NCI-H128 (cell line): ENCODE measurements around the gene ZNF668.
A peak's percentile ranks its signal among the peaks of the same experiment; 100 is the strongest.
"Not testable (repeated sequence)": the region's sequence is repeated elsewhere in the genome, so short reads cannot be mapped to it uniquely, and the experiment has no call there.

Experiments used
- DNase-seq: peaks from one replicate; lab custom pipeline; 2025; ENCODE audit not compliant: unreplicated experiment; lab: John Stamatoyannopoulos, UW

Gene ZNF668

GRCh38 chr16:31061126-31061812 is 12.8 kb downstream of the ZNF668 start:
- no peak for DNase-seq

- no peak for DNase-seq
Measured at GRCh38 chr16:31055613-31056012, 18.4 kb downstream of the ZNF668 start.

- DNase-seq = no peak
Measured at GRCh38 chr16:31052114-31052513, 21.9 kb downstream of the ZNF668 start.

GRCh38 chr16:31050280-31051030 is 23.6 kb downstream of the ZNF668 start:
- no peak for DNase-seq

GRCh38 chr16:31043898-31044481 is 30.1 kb downstream of the ZNF668 start:
- no peak for DNase-seq

- no peak for DNase-seq
Measured at GRCh38 chr16:31043352-31043751, 30.7 kb downstream of the ZNF668 start.

- DNase-seq = no peak
Measured at GRCh38 chr16:31042866-31043265, 31.2 kb downstream of the ZNF668 start.

- no peak for DNase-seq
Measured at GRCh38 chr16:31038993-31039392, 35.0 kb downstream of the ZNF668 start.

- no peak for DNase-seq
Measured at GRCh38 chr16:31036691-31037090, 37.3 kb downstream of the ZNF668 start.

- DNase-seq = peak; percentile 44
Measured at GRCh38 chr16:31033709-31034492, 40.1 kb downstream of the ZNF668 start.

- peak; percentile 83 for DNase-seq
Measured at GRCh38 chr16:31032736-31033708, 41.0 kb downstream of the ZNF668 start, which contains the start of gene STX4. Gene STX4, plus strand, starts transcription at chr16:31033558. Its CDS starts 248 bp downstream, at chr16:31033806.

GRCh38 chr16:31031276-31031675 is 42.8 kb downstream of the ZNF668 start:
- DNase-seq = no peak

GRCh38 chr16:31029272-31029671 is 44.8 kb downstream of the ZNF668 start:
- DNase-seq = no peak

GRCh38 chr16:31025339-31025738 is 48.7 kb downstream of the ZNF668 start:
- DNase-seq = no peak

GRCh38 chr16:31023627-31024226 is 50.3 kb downstream of the ZNF668 start:
- no peak for DNase-seq

GRCh38 chr16:31023252-31023602 is 50.8 kb downstream of the ZNF668 start:
- no peak for DNase-seq

- DNase-seq = no peak
Measured at GRCh38 chr16:31022544-31023251, 51.3 kb downstream of the ZNF668 start.

GRCh38 chr16:31020536-31020935 is 53.5 kb downstream of the ZNF668 start:
- no peak for DNase-seq

GRCh38 chr16:31017756-31018155 is 56.3 kb downstream of the ZNF668 start:
- not testable (repeated sequence) for DNase-seq
